Left ventricle myocardium inferior (tissue), 1 donor: Measurements from ENCODE around the gene SNIP1. TPM values are rescaled to one million over a fixed set of nuclear protein-coding genes. Genes with fewer than 3 reads are reported as not detected.
A peak's percentile ranks its signal among the peaks of the same experiment; 100 is the strongest.
"Not testable (repeated sequence)": the region's sequence is repeated elsewhere in the genome, so short reads cannot be mapped to it uniquely, and the experiment has no call there.

Experiments used
- DNase-seq: peaks from one replicate; pipeline ENCODE4 v3.0.0-alpha.2; 2020
- H3K27ac ChIP-seq: fragments of 200-600 bp; replicated peaks from 2 replicates; pipeline ENCODE4 v1.8.0; 2021
- H3K27me3 ChIP-seq: fragments of 200-600 bp; 2 replicates; pipeline ENCODE4 v1.8.0; 2021; ENCODE audit warnings: low read depth
- H3K36me3 ChIP-seq: fragments of 200-600 bp; 2 replicates; pipeline ENCODE4 v1.8.0; 2021
- H3K4me1 ChIP-seq: fragments of 200-600 bp; 2 replicates; pipeline ENCODE4 v1.8.0; 2021
- H3K4me3 ChIP-seq: fragments of 200-600 bp; 2 replicates; pipeline ENCODE4 v1.8.0; 2021; ENCODE audit warnings: mild to moderate bottlenecking, moderate library complexity
- H3K9me3 ChIP-seq: fragments of 200-600 bp; replicated peaks from 2 replicates; pipeline ENCODE4 v1.8.0; 2021
- CTCF ChIP-seq: fragments of 200-600 bp; IDR thresholded peaks from 2 replicates; pipeline ENCODE4 v1.8.0; 2021; ENCODE audit warnings: antibody characterized with exemption, mild to moderate bottlenecking, borderline replicate concordance
- intact Hi-C: fragments of 100-400 bp; cut with micrococcal nuclease; formaldehyde crosslinking; loops from one replicate; pipeline ENCODE4 v1.11.0; 2022
- total RNA-seq: library from RNA; stranded (reverse); fragmentation: NEBNext Ultra II Directional; extraction: Animal tissue kit (Norgen Biotek cat#: 25700); gene quantifications from one replicate; pipeline ENCODE4 v1.2.1, GENCODE V29; 2021
- donor health status: DM: no; HTN: yes; CAD: no; lungs with severe emphysema.

SNIP1 gene
- total RNA-seq, 1 donor from 2014 or later = 7.0 TPM

DNA sequence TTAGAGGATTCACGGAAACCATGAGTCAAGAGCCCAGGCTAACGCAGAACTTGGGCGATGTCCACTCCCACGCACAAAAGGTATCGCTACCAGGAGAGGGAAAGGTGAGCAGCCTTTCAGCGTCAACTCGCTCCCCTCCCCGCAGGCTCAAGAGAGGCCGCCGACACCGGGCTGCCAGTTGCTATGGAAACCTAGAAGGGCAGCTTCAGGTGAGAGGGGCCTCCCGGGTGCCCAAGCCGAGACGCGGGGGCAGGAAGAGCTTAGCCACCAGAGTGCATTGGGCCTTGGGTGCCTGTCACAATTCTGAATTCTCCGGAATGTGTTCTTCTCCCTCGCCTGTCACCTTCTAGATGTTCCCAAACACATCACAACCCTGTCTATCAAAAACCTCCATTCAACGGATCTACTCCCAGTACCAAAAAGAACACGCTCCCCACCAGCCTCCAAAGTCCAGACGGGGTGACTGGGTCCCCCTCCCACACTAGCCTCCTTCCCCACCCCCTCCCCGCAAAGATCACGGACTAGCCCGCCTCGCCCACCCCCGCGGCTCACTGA lies 40.2 kb downstream of the SNIP1 start:
- no peaks in the 10 kb centered on the region for H3K9me3 ChIP-seq
- intact Hi-C loops = no loop called here
- no peaks in the 10 kb centered on the region for H3K27me3 ChIP-seq
- DNase-seq = no peak
- H3K4me1 ChIP-seq = peaks cover 32% of the 10 kb centered on the region
- peaks cover 36% of the 10 kb centered on the region for H3K36me3 ChIP-seq
- peak overlapping the region; percentile 91 for H3K27ac ChIP-seq
- TF ChIP-seq CTCF = no peak
- peak overlapping the region; percentile 92 for H3K4me3 ChIP-seq

DNA sequence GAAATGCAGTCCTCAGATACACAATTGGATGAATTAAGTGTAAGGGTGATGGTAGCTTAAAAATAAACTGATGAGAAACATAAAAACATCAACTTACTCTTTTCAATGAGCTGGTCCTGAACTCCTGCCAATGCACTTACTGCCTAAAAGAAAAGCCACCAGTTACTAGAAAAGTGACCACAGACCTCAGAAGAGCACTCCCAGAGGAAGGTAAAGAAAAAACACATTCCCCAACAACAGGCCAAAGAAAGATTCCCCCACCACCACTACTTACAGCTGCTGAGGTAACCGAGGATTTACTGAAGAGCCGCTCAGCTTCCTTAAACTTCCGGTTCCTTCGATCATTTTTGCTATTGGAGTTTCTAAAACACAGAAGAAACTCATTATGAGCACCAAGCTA lies 44.9 kb downstream of the SNIP1 start:
- H3K27ac ChIP-seq = no peak overlapping the region
- intact Hi-C loops = no loop called here
- H3K36me3 ChIP-seq = peaks cover 80% of the 10 kb centered on the region
- TF ChIP-seq CTCF = no peak
- H3K4me1 ChIP-seq = peaks cover 21% of the 10 kb centered on the region
- no peaks in the 10 kb centered on the region for H3K9me3 ChIP-seq
- DNase-seq = no peak
- no peaks in the 10 kb centered on the region for H3K27me3 ChIP-seq
- no peak overlapping the region for H3K4me3 ChIP-seq

DNA sequence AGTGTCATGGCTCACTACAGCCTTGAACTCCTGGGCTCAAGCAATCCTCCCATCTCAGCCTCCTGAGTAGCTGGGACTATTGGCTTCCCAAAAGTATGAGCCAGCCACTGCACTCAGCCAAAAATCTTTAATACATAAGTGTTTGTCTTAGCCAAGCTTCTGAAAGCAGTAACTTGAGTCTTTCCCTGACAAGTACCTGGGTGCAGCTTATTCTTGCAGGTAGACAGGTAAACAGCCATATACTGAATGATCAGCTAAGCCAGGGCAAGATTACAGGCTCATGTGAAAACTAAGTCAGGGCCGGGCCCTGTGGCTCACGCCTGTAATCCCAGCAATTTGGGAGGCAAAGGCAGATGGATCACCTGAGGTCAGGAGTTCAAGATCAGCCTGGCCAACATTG lies 47.4 kb downstream of the SNIP1 start:
- no peaks in the 10 kb centered on the region for H3K4me1 ChIP-seq
- no peak overlapping the region for H3K4me3 ChIP-seq
- H3K36me3 ChIP-seq = peaks cover 78% of the 10 kb centered on the region
- no peaks in the 10 kb centered on the region for H3K9me3 ChIP-seq
- intact Hi-C loops = no loop called here
- no peak for TF ChIP-seq CTCF
- DNase-seq = no peak
- H3K27me3 ChIP-seq = no peaks in the 10 kb centered on the region
- H3K27ac ChIP-seq = no peak overlapping the region

- H3K27me3 ChIP-seq, H3K9me3 ChIP-seq, DNase-seq, H3K27ac ChIP-seq, H3K4me3 ChIP-seq, intact Hi-C loops: not testable (repeated sequence)
- Histone ChIP-seq H3K36me3 (peaks cover 64% of the 10 kb centered on the region), H3K4me1 (peaks cover 25% of the 10 kb centered on the region)
Observed at GRCh38 chr1:37502791-37503190, 51.3 kb downstream of the SNIP1 start.

- H3K27me3 ChIP-seq = no peaks in the 10 kb centered on the region
- TF ChIP-seq CTCF = no peak
- no peaks in the 10 kb centered on the region for H3K9me3 ChIP-seq
- peaks cover 58% of the 10 kb centered on the region for H3K36me3 ChIP-seq
- DNase-seq = no peak
- H3K4me1 ChIP-seq = peaks cover 26% of the 10 kb centered on the region
- no peak overlapping the region for H3K27ac ChIP-seq
- intact Hi-C loops = no loop called here
- H3K4me3 ChIP-seq = no peak overlapping the region
Observed at GRCh38 chr1:37502104-37502503, 52.0 kb downstream of the SNIP1 start.

GRCh38 chr1:37501661-37502060 lies 52.4 kb downstream of the SNIP1 start:
- no peak for TF ChIP-seq CTCF
- peaks cover 53% of the 10 kb centered on the region for H3K36me3 ChIP-seq

More at GRCh38 chr1:37501661-37502060, 52.4 kb downstream of the SNIP1 start:
- no peak overlapping the region for H3K4me3 ChIP-seq
- DNase-seq = no peak
- H3K27ac ChIP-seq = no peak overlapping the region
- H3K4me1 ChIP-seq = peaks cover 26% of the 10 kb centered on the region
- no peaks in the 10 kb centered on the region for H3K27me3 ChIP-seq
- intact Hi-C loops = no loop called here
- H3K9me3 ChIP-seq = no peaks in the 10 kb centered on the region
